ENCODE results near the gene GRK4. TPM values are rescaled to one million over a fixed set of nuclear protein-coding genes. Genes with fewer than 3 reads are reported as not detected.

Gene GRK4
- total RNA-seq, 1 donor from 2014 or later: 14.9 TPM

GRCh38 chr4:3019145-3019846, 55.9 kb downstream of the GRK4 start:
- Mint-ChIP-seq H3K4me1 (ENCODE audit: low read depth) (peaks cover 12% of the 10 kb centered on the region), H3K27ac (no peak overlapping the region), H3K36me3 (ENCODE audit: insufficient read depth) (peaks cover 8% of the 10 kb centered on the region), H3K27me3 (peaks cover 16% of the 10 kb centered on the region), H3K9me3 (ENCODE audit: low read depth) (peaks cover 4% of the 10 kb centered on the region), H3K4me3 (ENCODE audit: low read depth) (no peak overlapping the region)
- TF ChIP-seq, protein P1, sequence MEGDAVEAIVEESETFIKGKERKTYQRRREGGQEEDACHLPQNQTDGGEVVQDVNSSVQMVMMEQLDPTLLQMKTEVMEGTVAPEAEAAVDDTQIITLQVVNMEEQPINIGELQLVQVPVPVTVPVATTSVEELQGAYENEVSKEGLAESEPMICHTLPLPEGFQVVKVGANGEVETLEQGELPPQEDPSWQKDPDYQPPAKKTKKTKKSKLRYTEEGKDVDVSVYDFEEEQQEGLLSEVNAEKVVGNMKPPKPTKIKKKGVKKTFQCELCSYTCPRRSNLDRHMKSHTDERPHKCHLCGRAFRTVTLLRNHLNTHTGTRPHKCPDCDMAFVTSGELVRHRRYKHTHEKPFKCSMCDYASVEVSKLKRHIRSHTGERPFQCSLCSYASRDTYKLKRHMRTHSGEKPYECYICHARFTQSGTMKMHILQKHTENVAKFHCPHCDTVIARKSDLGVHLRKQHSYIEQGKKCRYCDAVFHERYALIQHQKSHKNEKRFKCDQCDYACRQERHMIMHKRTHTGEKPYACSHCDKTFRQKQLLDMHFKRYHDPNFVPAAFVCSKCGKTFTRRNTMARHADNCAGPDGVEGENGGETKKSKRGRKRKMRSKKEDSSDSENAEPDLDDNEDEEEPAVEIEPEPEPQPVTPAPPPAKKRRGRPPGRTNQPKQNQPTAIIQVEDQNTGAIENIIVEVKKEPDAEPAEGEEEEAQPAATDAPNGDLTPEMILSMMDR (IDR thresholded peaks at IDR 0.05; ENCODE audit: unreplicated experiment): no peak
- no peak for DNase-seq (ENCODE audit: low spot score, unreplicated experiment)

- no peak overlapping the region for H3K4me3 Mint-ChIP-seq (ENCODE audit: low read depth)
- H3K27ac Mint-ChIP-seq: no peak overlapping the region
- no peak for DNase-seq (ENCODE audit: low spot score, unreplicated experiment)
- H3K27me3 Mint-ChIP-seq: peaks cover 16% of the 10 kb centered on the region
- peaks cover 8% of the 10 kb centered on the region for H3K36me3 Mint-ChIP-seq (ENCODE audit: insufficient read depth)
- peaks cover 4% of the 10 kb centered on the region for H3K9me3 Mint-ChIP-seq (ENCODE audit: low read depth)
- TF ChIP-seq, protein P1 (IDR thresholded peaks at IDR 0.05; ENCODE audit: unreplicated experiment): no peak
- peaks cover 9% of the 10 kb centered on the region for H3K4me1 Mint-ChIP-seq (ENCODE audit: low read depth)
These were observed 57.8 kb downstream of the GRK4 start for GRCh38 chr4:3021127-3021526.

DNA sequence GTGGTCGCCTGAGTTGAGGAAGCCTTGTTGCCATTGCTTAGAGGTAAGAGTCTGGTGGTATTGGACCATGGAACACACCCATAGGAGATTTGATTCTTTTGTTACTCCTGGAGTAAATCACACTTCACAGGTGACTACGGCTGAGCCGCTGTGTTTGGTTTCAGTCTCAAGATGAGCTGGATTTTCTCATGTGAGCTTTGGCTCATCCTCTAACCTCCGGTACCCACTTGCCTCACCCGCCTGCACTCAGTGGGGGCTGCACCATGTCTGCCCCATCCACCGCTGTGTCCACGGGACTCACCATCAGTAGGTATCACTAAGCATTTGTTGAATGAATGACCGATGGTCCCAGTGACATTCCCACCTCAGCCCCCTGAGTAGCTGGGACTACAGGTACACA, 58.3 kb downstream of the GRK4 start:
- Mint-ChIP-seq H3K27me3 (peaks cover 16% of the 10 kb centered on the region), H3K4me1 (ENCODE audit: low read depth) (peaks cover 9% of the 10 kb centered on the region), H3K9me3 (ENCODE audit: low read depth) (peaks cover 4% of the 10 kb centered on the region), H3K27ac (no peak overlapping the region), H3K36me3 (ENCODE audit: insufficient read depth) (peaks cover 8% of the 10 kb centered on the region), H3K4me3 (ENCODE audit: low read depth) (no peak overlapping the region)
- no peak for DNase-seq (ENCODE audit: low spot score, unreplicated experiment)
- TF ChIP-seq, protein P1 (IDR thresholded peaks at IDR 0.05; ENCODE audit: unreplicated experiment): no peak

- DNase-seq (ENCODE audit: low spot score, unreplicated experiment): no peak
- Mint-ChIP-seq H3K27ac (peak overlapping the region; percentile 53), H3K27me3 (peaks cover 16% of the 10 kb centered on the region), H3K9me3 (ENCODE audit: low read depth) (peaks cover 4% of the 10 kb centered on the region), H3K4me1 (ENCODE audit: low read depth) (peaks cover 9% of the 10 kb centered on the region), H3K4me3 (ENCODE audit: low read depth) (no peak overlapping the region), H3K36me3 (ENCODE audit: insufficient read depth) (peaks cover 8% of the 10 kb centered on the region)
- TF ChIP-seq, protein P1 (IDR thresholded peaks at IDR 0.05; ENCODE audit: unreplicated experiment): no peak
These were observed 58.7 kb downstream of the GRK4 start for GRCh38 chr4:3022112-3022511.

DNA sequence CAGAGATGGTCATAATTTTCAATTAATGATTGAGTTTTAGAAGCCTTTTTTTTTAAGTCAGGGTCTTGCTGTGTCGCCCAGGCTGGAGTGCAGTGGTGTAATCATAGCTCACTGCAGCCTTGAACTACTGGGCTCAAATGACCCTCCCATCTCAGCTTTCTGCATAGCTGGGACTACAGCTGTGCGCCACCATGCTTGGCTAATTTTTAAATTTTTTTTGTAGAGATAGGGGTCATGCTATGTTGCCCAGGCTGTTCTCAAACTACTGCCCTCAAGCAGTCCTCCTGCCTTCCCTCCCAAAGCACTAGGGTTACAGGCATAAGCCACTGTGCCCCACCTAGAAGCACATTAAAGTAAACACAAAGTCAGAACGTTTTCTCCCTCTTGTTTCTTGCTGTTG, 59.3 kb downstream of the GRK4 start:
- TF ChIP-seq, protein P1 (IDR thresholded peaks at IDR 0.05; ENCODE audit: unreplicated experiment): no peak
- DNase-seq (ENCODE audit: low spot score, unreplicated experiment): no peak
- Mint-ChIP-seq H3K9me3 (ENCODE audit: low read depth) (peaks cover 4% of the 10 kb centered on the region), H3K36me3 (ENCODE audit: insufficient read depth) (peaks cover 8% of the 10 kb centered on the region), H3K4me3 (ENCODE audit: low read depth) (no peak overlapping the region), H3K4me1 (ENCODE audit: low read depth) (peaks cover 9% of the 10 kb centered on the region), H3K27me3 (peaks cover 14% of the 10 kb centered on the region), H3K27ac (no peak overlapping the region)

Data from progenitor cell of endocrine pancreas (in vitro differentiated cells).